GM19468 (cell line): ENCODE measurements around the gene SAXO2.
"Not testable (repeated sequence)": the region's sequence is repeated elsewhere in the genome, so short reads cannot be mapped to it uniquely, and the experiment has no call there.

Source experiments
- ATAC-seq: cut with Tn5 transposase; IDR thresholded peaks from one replicate; pipeline ENCODE4 v1.9.1; 2021; ENCODE audit warnings: mild to moderate bottlenecking, moderate library complexity, moderate number of reproducible peaks; ENCODE audit not compliant: unreplicated experiment; ENCODE audit errors: extremely low read depth

Gene SAXO2

GRCh38 chr15:82331576-82332304, 69.1 kb downstream of the SAXO2 start:
- ATAC-seq = not testable (repeated sequence)

GRCh38 chr15:82332711-82333602, 70.3 kb downstream of the SAXO2 start:
- not testable (repeated sequence) for ATAC-seq

GRCh38 chr15:82333603-82334553, 71.3 kb downstream of the SAXO2 start:
- ATAC-seq = not testable (repeated sequence)
